GM12878 (cell line): ENCODE measurements around the gene ALDH1A1. TPM values are rescaled to one million over a fixed set of nuclear protein-coding genes. Genes with fewer than 3 reads are reported as not detected.

Experiments used
- CBX5 ChIP-seq: sonication (generic); IDR thresholded peaks from 2 replicates; pipeline ENCODE4 v1.6.1; 2016; ENCODE audit warnings: low read depth, moderate library complexity, mild to moderate bottlenecking, inconsistent platforms
- KAT2A ChIP-seq: conservative IDR thresholded peaks from 2 replicates; pipeline ENCODE4 v1.6.1; 2011; ENCODE audit warnings: low read depth, low read length; ENCODE audit not compliant: control insufficient read depth
- LARP7 ChIP-seq: fragments of 450-650 bp; IDR thresholded peaks from 2 replicates; pipeline ENCODE4 v1.6.1; 2017; ENCODE audit warnings: mild to moderate bottlenecking
- POLR2A ChIP-seq: IDR thresholded peaks from 2 replicates; pipeline ENCODE4 v1.6.1; 2011; ENCODE audit warnings: low read depth, mild to moderate bottlenecking, low read length
- POLR2AphosphoS5 ChIP-seq: IDR thresholded peaks from 2 replicates; pipeline ENCODE4 v1.6.1; 2011; ENCODE audit warnings: mild to moderate bottlenecking, low read length, inconsistent platforms
- PRDM15 ChIP-seq: fragments of 450-650 bp; formaldehyde crosslinking; IDR thresholded peaks from 2 replicates; pipeline ENCODE4 v1.4.0; 2020; ENCODE audit warnings: mild to moderate bottlenecking, moderate library complexity
- ZNF274 ChIP-seq: IDR thresholded peaks from one replicate; pipeline ENCODE4 v1.8.0; 2011; ENCODE audit not compliant: insufficient read length, insufficient read depth
- ZNF384 ChIP-seq: IDR thresholded peaks from 2 replicates; pipeline ENCODE4 v1.6.1; 2012; ENCODE audit warnings: low read depth, mild to moderate bottlenecking, low read length, improper control_type of control experiment, borderline replicate concordance
- polyA plus RNA-seq, 11 experiments: library from polyadenylated mRNA; depleted of rRNA in 4 of 11; unstranded in 6 of 11; stranded (reverse) in 5 of 11; fragments of >200 nt; fragmentation: Nextera tagmentation in 4 of 11; fragmentation: Illumina TruSeq in 1 of 11; extraction: Ambion mirVana in 4 of 11; extraction: Trizol in 1 of 11; gene quantifications; 1 replicate in 1 of 11; 2 replicates in 10 of 11; pipeline versions ENCODE4 v1.2.1 to v1.2.3, GENCODE V29; 2011 to 2016; ENCODE audit warnings: inconsistent platforms in 2 of 11, missing spikeins in 2 of 11, low read depth in 1 of 11
- total RNA-seq, 4 experiments: library from RNA; depleted of rRNA in 3 of 4; stranded (reverse); fragments of >200 nt in 3 of 4; fragmentation: Illumina TruSeq in 1 of 4; extraction: Trizol in 1 of 4; gene quantifications; 2 replicates each; pipeline versions ENCODE4 v1.2.1 to v1.2.3, GENCODE V29; 2013 to 2021
- TF ChIP-seq, protein P1 (sequence below): fragments of 450-650 bp; IDR thresholded peaks from 2 replicates; pipeline ENCODE4 v1.6.1; 2016; ENCODE audit warnings: mild to moderate bottlenecking, moderate library complexity, borderline replicate concordance

The ALDH1A1 gene
- total and polyA plus RNA-seq, 10 of the 15 experiments (the other 5 are each of a cell fraction or from before 2014, with no cell fraction given) = 0.03 to 0.54 TPM; not detected in 8

- TF ChIP-seq PRDM15 (CRISPR knock-in tag) (no peak), ZNF274 (no peak), ZNF384 (no peak), POLR2AphosphoS5 (no peak), CBX5 (no peak), POLR2A (no peak), KAT2A (no peak), LARP7 (no peak)
- TF ChIP-seq, protein P1, sequence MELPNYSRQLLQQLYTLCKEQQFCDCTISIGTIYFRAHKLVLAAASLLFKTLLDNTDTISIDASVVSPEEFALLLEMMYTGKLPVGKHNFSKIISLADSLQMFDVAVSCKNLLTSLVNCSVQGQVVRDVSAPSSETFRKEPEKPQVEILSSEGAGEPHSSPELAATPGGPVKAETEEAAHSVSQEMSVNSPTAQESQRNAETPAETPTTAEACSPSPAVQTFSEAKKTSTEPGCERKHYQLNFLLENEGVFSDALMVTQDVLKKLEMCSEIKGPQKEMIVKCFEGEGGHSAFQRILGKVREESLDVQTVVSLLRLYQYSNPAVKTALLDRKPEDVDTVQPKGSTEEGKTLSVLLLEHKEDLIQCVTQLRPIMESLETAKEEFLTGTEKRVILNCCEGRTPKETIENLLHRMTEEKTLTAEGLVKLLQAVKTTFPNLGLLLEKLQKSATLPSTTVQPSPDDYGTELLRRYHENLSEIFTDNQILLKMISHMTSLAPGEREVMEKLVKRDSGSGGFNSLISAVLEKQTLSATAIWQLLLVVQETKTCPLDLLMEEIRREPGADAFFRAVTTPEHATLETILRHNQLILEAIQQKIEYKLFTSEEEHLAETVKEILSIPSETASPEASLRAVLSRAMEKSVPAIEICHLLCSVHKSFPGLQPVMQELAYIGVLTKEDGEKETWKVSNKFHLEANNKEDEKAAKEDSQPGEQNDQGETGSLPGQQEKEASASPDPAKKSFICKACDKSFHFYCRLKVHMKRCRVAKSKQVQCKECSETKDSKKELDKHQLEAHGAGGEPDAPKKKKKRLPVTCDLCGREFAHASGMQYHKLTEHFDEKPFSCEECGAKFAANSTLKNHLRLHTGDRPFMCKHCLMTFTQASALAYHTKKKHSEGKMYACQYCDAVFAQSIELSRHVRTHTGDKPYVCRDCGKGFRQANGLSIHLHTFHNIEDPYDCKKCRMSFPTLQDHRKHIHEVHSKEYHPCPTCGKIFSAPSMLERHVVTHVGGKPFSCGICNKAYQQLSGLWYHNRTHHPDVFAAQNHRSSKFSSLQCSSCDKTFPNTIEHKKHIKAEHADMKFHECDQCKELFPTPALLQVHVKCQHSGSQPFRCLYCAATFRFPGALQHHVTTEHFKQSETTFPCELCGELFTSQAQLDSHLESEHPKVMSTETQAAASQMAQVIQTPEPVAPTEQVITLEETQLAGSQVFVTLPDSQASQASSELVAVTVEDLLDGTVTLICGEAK = no peak
Measured at GRCh38 chr9:72997387-72997995, 44.6 kb upstream of the ALDH1A1 start (continued).
